GM23248 (cell line): ENCODE data around the gene SMTN.
"Not testable (repeated sequence)": the region's sequence is repeated elsewhere in the genome, so short reads cannot be mapped to it uniquely, and the experiment has no call there.

Source experiments
- EZH2 ChIP-seq: fragments of 200-600 bp; sonication (generic); IDR thresholded peaks from 2 replicates; pipeline ENCODE4 v1.6.1; 2018; ENCODE audit warnings: antibody characterized with exemption, mild to moderate bottlenecking; ENCODE audit not compliant: insufficient read depth, poor library complexity, severe bottlenecking
- EZH2phosphoT487 ChIP-seq: fragments of 200-600 bp; sonication (generic); IDR thresholded peaks from 2 replicates; pipeline ENCODE4 v1.6.1; 2018; ENCODE audit warnings: antibody characterized with exemption, moderate library complexity, mild to moderate bottlenecking, low read depth; ENCODE audit not compliant: insufficient read depth

GRCh38 chr22:31059663-31060062 is 21.5 kb upstream of the SMTN start:
- TF ChIP-seq EZH2, EZH2phosphoT487: not testable (repeated sequence)
